Esophagus squamous epithelium (tissue), 4 donors: Measurements from ENCODE around the gene PSME3IP1.

Source experiments
- POLR2A ChIP-seq, 4 donors: fragments of 450-650 bp; IDR thresholded peaks; one replicate each; pipeline ENCODE4 v1.6.1; 2017; ENCODE audit warnings: antibody characterized with exemption in 4 of 4, mild to moderate bottlenecking in 4 of 4, moderate library complexity in 3 of 4
- TF ChIP-seq, protein P1 (sequence below), 6 experiments: fragments of 450-650 bp in 4 of 6; fragments of 200-600 bp in 2 of 6; sonication (generic) in 2 of 6; IDR thresholded peaks; one replicate each; pipeline ENCODE4 v1.5.1; 2016 to 2019; ENCODE audit warnings: antibody characterized with exemption in 6 of 6, mild to moderate bottlenecking in 4 of 6, moderate library complexity in 4 of 6

DNA sequence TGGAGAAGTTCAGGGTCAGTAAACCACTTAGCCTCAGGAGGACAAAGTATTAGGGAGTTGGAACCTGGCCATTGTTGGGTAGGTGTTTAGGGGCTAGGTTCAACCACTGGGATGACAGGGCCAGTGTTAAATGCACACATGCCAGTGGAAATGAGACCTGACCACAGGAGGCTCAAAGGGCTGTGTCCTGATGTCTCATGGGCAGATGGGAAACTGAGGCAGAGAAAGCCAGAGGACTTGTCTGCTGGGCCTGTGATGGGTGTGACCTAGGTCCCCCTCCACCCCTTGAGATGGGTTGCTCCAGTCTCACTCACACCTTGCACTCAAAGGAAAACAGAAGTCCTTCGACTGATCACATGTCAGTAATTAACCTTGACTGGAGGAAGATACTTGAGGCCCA, 77.4 kb downstream of the PSME3IP1 start:
- TF ChIP-seq, protein P1, sequence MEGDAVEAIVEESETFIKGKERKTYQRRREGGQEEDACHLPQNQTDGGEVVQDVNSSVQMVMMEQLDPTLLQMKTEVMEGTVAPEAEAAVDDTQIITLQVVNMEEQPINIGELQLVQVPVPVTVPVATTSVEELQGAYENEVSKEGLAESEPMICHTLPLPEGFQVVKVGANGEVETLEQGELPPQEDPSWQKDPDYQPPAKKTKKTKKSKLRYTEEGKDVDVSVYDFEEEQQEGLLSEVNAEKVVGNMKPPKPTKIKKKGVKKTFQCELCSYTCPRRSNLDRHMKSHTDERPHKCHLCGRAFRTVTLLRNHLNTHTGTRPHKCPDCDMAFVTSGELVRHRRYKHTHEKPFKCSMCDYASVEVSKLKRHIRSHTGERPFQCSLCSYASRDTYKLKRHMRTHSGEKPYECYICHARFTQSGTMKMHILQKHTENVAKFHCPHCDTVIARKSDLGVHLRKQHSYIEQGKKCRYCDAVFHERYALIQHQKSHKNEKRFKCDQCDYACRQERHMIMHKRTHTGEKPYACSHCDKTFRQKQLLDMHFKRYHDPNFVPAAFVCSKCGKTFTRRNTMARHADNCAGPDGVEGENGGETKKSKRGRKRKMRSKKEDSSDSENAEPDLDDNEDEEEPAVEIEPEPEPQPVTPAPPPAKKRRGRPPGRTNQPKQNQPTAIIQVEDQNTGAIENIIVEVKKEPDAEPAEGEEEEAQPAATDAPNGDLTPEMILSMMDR (IDR thresholded peaks at IDR 0.05): no peak
- no peak for TF ChIP-seq POLR2A (IDR thresholded peaks at IDR 0.05)
